Activated naive CD4-positive, alpha-beta T cell treated with anti-CD3 and anti-CD28 coated beads, Interleukin-2, amount 50 U/mL, for 72 hours (primary cell): Measurements from ENCODE around the gene MYL4. TPM values are rescaled to one million over a fixed set of nuclear protein-coding genes. Genes with fewer than 3 reads are reported as not detected.
"Not testable (repeated sequence)": the region's sequence is repeated elsewhere in the genome, so short reads cannot be mapped to it uniquely, and the experiment has no call there.

ENCODE experiments used
- ATAC-seq, 2 donors: fragments of 150-1000 bp; cut with Tn5 transposase; 2 replicates each; pipeline ENCODE4 v1.10.0; 2021; ENCODE audit warnings: mild to moderate bottlenecking in 2 of 2, moderate library complexity in 2 of 2
- DNase-seq, 2 donors: peaks; one replicate each; pipeline ENCODE4 v3.0.0; 2021 to 2022; ENCODE audit warnings: low spot score in 2 of 2
- H3K27ac Mint-ChIP-seq, 2 donors: one replicate each; pipeline ENCODE4 v1.8.0; 2022; ENCODE audit warnings: mild to moderate bottlenecking in 2 of 2, mixed read lengths in 2 of 2
- H3K36me3 Mint-ChIP-seq, 2 donors: one replicate each; pipeline ENCODE4 v1.8.0; 2022; ENCODE audit warnings: mixed read lengths in 2 of 2
- H3K9me3 Mint-ChIP-seq, 2 donors: one replicate each; pipeline ENCODE4 v1.8.0; 2022; ENCODE audit warnings: mixed read lengths in 2 of 2
- total RNA-seq, 2 donors: library from RNA; stranded (reverse); gene quantifications; one replicate each; pipeline ENCODE4 v1.2.3, GENCODE V29; 2022

MYL4 gene
- total RNA-seq, 2 donors from 2014 or later = not detected

DNA sequence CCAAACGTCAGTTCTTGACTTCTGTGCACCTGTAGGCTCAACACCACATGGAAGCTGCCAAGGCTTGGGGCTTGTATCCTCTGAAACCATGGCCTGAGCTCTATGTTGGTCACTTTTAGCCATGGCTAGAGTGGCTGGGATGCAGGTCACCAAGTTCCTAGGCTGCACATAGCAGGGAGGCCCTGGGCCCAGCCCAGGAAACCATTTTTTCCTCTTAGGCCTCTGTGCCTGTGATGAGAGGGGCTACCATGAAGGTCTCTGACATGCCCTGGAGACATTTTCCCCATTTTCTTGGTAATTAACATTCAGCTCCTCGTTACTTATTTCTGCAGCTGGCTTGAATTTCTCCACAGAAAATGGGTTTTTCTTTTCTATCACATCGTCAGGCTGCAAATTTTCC, 59.8 kb downstream of the MYL4 start:
- not testable (repeated sequence) for DNase-seq, H3K27ac Mint-ChIP-seq, H3K9me3 Mint-ChIP-seq, H3K36me3 Mint-ChIP-seq, ATAC-seq

GRCh38 chr17:47269561-47270280, 60.6 kb downstream of the MYL4 start:
- ATAC-seq, H3K36me3 Mint-ChIP-seq, DNase-seq, H3K9me3 Mint-ChIP-seq, H3K27ac Mint-ChIP-seq: not testable (repeated sequence)

DNA sequence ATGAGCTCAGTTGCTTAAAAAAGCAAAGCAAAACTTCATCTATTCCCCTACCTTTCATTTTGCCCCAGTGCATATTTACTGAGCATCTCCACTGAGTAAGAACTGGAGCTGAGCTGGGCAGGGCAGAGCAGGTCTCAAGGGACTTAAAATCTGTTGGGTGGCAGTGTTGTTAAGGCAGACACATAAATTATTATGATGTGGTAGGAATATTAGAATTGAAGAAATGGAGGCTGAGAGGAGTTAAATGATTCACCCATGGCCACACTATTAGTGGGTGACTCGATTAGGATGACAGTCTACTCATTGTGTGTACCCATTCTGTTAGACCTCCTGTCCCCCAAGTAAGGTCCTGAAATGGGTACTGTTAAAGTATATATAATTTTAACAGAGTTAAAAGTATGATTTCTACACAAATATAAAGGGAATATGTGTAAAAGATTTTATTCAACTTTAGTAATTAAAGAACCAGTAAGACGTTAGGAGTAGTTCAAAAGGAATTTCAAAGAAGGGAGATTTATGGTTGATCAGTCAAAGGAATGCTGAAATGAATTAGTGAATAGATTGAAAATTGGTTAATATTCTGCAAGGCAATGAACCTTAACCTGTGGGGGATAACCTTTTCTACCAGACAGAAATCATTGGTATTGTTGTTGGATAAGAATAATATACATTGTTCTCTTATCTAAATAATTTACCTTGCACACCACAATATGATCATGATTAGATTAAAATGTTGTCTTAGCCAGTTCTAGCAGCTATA, 62.0 kb downstream of the MYL4 start:
- no peak for DNase-seq
- ATAC-seq = no peak
- Mint-ChIP-seq H3K9me3 (peaks cover 5 to 8% of the 10 kb centered on the region in 2 donors), H3K27ac (no peak overlapping the region), H3K36me3 (peaks cover 5 to 6% of the 10 kb centered on the region in 2 donors)

DNA sequence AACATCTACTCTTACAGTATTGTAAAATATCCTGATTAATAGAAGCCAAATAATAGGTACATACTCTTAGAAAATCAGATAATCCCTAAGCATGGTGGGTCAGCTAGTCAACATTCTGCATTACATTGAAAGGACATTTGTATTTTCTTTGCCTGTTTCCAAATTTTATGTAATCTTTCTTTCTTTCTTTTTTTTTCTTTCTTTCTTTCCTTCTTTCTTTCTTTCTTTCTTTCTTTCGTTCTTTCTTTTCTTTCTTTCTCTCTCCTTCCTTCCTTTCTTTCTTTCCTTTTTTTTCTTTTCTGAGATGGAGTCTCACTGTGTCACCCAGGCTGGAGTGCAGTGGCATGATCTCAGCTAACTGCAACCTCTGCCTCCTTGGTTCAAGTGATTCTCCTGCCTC, 63.3 kb downstream of the MYL4 start:
- peaks cover 5 to 8% of the 10 kb centered on the region in 2 donors for H3K9me3 Mint-ChIP-seq
- ATAC-seq = no peak
- DNase-seq = no peak
- H3K27ac Mint-ChIP-seq = no peak overlapping the region
- H3K36me3 Mint-ChIP-seq = peaks cover 5 to 6% of the 10 kb centered on the region in 2 donors

- H3K27ac Mint-ChIP-seq = no peak overlapping the region
- DNase-seq (no peak), ATAC-seq (no peak)
- H3K9me3 Mint-ChIP-seq = peaks cover 5 to 8% of the 10 kb centered on the region in 2 donors
- peaks cover 5 to 6% of the 10 kb centered on the region in 2 donors for H3K36me3 Mint-ChIP-seq
These were observed 64.1 kb downstream of the MYL4 start for GRCh38 chr17:47273245-47273644.

Other genes starting within 250 kb of the MYL4 start
- not detected for gene RPRML, start 230.1 kb upstream of the MYL4 start, total RNA-seq
- gene CDC27, start 20.1 kb upstream of the MYL4 start, total RNA-seq = 100 to 1,000 TPM; 134 to 146 TPM
- gene ITGB3, start 44.5 kb downstream of the MYL4 start, total RNA-seq = under 1 TPM in 1 of 2 donors, not detected in 1; 0.10 TPM
- 1 to 10 TPM; 3.8 to 6.8 TPM for gene EFCAB13, start 114.6 kb downstream of the MYL4 start, total RNA-seq